Liver (tissue), 9 donors: Measurements from ENCODE around the gene OR52N2. TPM values are rescaled to one million over a fixed set of nuclear protein-coding genes. Genes with fewer than 3 reads are reported as not detected.

ENCODE experiments used
- DNase-seq: peaks from one replicate; pipeline ENCODE4 v3.0.0-alpha.2; 2017; ENCODE audit warnings: low spot score
- H3K27ac ChIP-seq, 2 donors: one replicate each; pipeline ENCODE4 v1.7.0; 2013; ENCODE audit warnings: inconsistent platforms in 2 of 2, low read length in 2 of 2, control low read depth in 1 of 2, low read depth in 1 of 2, mild to moderate bottlenecking in 1 of 2
- H3K27me3 ChIP-seq, 4 donors: one replicate each; pipeline versions ENCODE4 v1.6.1 to v1.7.0; 2013; ENCODE audit warnings: low read length in 3 of 4, inconsistent platforms in 1 of 4, mild to moderate bottlenecking in 1 of 4, moderate library complexity in 1 of 4; ENCODE audit not compliant: control insufficient read depth in 4 of 4, insufficient read depth in 4 of 4
- H3K36me3 ChIP-seq, 4 donors: one replicate each; pipeline versions ENCODE4 v1.6.1 to v1.7.0; 2013; ENCODE audit warnings: low read length in 3 of 4, mild to moderate bottlenecking in 3 of 4, low read depth in 1 of 4, moderate library complexity in 1 of 4; ENCODE audit not compliant: control insufficient read depth in 4 of 4, insufficient read depth in 3 of 4
- H3K4me1 ChIP-seq, 4 donors: one replicate each; pipeline versions ENCODE4 v1.6.1 to v1.7.0; 2013; ENCODE audit warnings: low read length in 3 of 4, mild to moderate bottlenecking in 3 of 4, moderate library complexity in 1 of 4; ENCODE audit not compliant: control insufficient read depth in 4 of 4, insufficient read depth in 4 of 4
- H3K4me3 ChIP-seq, 3 donors: one replicate each; pipeline versions ENCODE4 v1.6.1 to v1.7.0; 2013; ENCODE audit warnings: low read length in 3 of 3, control low read depth in 1 of 3, low read depth in 1 of 3, mild to moderate bottlenecking in 1 of 3
- H3K9ac ChIP-seq, 2 donors: one replicate each; pipeline ENCODE4 v1.7.0; 2013; ENCODE audit warnings: low read length in 2 of 2, mild to moderate bottlenecking in 2 of 2, moderate library complexity in 2 of 2, control low read depth in 1 of 2, low read depth in 1 of 2
- H3K9me3 ChIP-seq, 4 donors: one replicate each; pipeline versions ENCODE4 v1.6.1 to v1.7.0; 2013; ENCODE audit warnings: low read length in 3 of 4; ENCODE audit not compliant: control insufficient read depth in 4 of 4
- ATF3 ChIP-seq: IDR thresholded peaks from 2 replicates; pipeline ENCODE4 v1.6.1; 2016; ENCODE audit warnings: antibody characterized with exemption
- CTCF ChIP-seq: fragments of 150-350 bp; IDR thresholded peaks from 2 replicates; pipeline ENCODE4 v1.5.1; 2017; ENCODE audit warnings: improper control_type of control experiment, low read depth, low read length; ENCODE audit not compliant: missing input control
- EGR1 ChIP-seq, 2 donors: IDR thresholded peaks; 2 replicates each; pipeline ENCODE4 v1.6.1; 2016 to 2018; ENCODE audit warnings: antibody characterized with exemption in 2 of 2, low read depth in 2 of 2
- FOXA1 ChIP-seq: IDR thresholded peaks from 2 replicates; pipeline ENCODE4 v1.6.1; 2016; ENCODE audit warnings: antibody characterized with exemption
- FOXA2 ChIP-seq: IDR thresholded peaks from 2 replicates; pipeline ENCODE4 v1.6.1; 2016; ENCODE audit warnings: antibody characterized with exemption
- GABPA ChIP-seq, 2 donors: IDR thresholded peaks in 1 of 2; conservative IDR thresholded peaks in 1 of 2; 2 replicates each; pipeline ENCODE4 v1.6.1; 2016; ENCODE audit warnings: antibody characterized with exemption in 2 of 2, mild to moderate bottlenecking in 1 of 2, moderate library complexity in 1 of 2
- HNF4A ChIP-seq, 2 donors: conservative IDR thresholded peaks; 2 replicates each; pipeline ENCODE4 v1.6.1; 2016; ENCODE audit warnings: antibody characterized with exemption in 2 of 2, mild to moderate bottlenecking in 2 of 2
- HNF4G ChIP-seq: IDR thresholded peaks from 2 replicates; pipeline ENCODE4 v1.6.1; 2016; ENCODE audit warnings: antibody characterized with exemption
- JUND ChIP-seq, 2 donors: IDR thresholded peaks; 2 replicates each; pipeline ENCODE4 v1.6.1; 2016; ENCODE audit warnings: antibody characterized with exemption in 2 of 2
- MAX ChIP-seq: IDR thresholded peaks from 2 replicates; pipeline ENCODE4 v1.6.1; 2016; ENCODE audit warnings: antibody characterized with exemption
- NR2F2 ChIP-seq: IDR thresholded peaks from 2 replicates; pipeline ENCODE4 v1.6.1; 2016; ENCODE audit warnings: antibody characterized with exemption
- RAD21 ChIP-seq, 2 donors: IDR thresholded peaks; 2 replicates each; pipeline ENCODE4 v1.6.1; 2016; ENCODE audit warnings: antibody characterized with exemption in 2 of 2, mild to moderate bottlenecking in 2 of 2
- RXRA ChIP-seq, 2 donors: IDR thresholded peaks; 2 replicates each; pipeline ENCODE4 v1.6.1; 2017 to 2018; ENCODE audit warnings: antibody characterized with exemption in 2 of 2, mild to moderate bottlenecking in 1 of 2
- SP1 ChIP-seq: IDR thresholded peaks from 2 replicates; pipeline ENCODE4 v1.6.1; 2018; ENCODE audit warnings: antibody characterized with exemption, mild to moderate bottlenecking
- TAF1 ChIP-seq: conservative IDR thresholded peaks from 2 replicates; pipeline ENCODE4 v1.6.1; 2016; ENCODE audit warnings: antibody characterized with exemption, mild to moderate bottlenecking
- YY1 ChIP-seq: IDR thresholded peaks from 2 replicates; pipeline ENCODE4 v1.6.1; 2016; ENCODE audit warnings: antibody characterized with exemption, mild to moderate bottlenecking
- ZBTB33 ChIP-seq: IDR thresholded peaks from 2 replicates; pipeline ENCODE4 v1.6.1; 2016; ENCODE audit warnings: antibody characterized with exemption
- WGBS: extraction: QIAGEN DNeasy Blood & Tissue Kit; methylation state at CpG from one replicate; pipeline ENCODE4 v1.1.7; 2013; 5-methylcytosine and 5-hydroxymethylcytosine counted together
- polyA plus RNA-seq, 2 donors: library from polyadenylated mRNA; stranded (reverse) in 1 of 2; unstranded in 1 of 2; fragments of 200-250 nt in 1 of 2; fragments of >200 nt in 1 of 2; fragmentation: Nextera tagmentation in 1 of 2; extraction: Ambion mirVana in 1 of 2; gene quantifications; one replicate each; pipeline versions ENCODE4 v1.2.1 to v1.2.3, GENCODE V29; 2013 to 2015
- total RNA-seq, 2 donors: library from RNA; depleted of rRNA; stranded (reverse); fragments of >200 nt; gene quantifications; one replicate each; pipeline ENCODE4 v1.2.3, GENCODE V29; 2014
- donor health status: healthy.
- donor health status: healthy.
- donor health status: healthy.
- donor health status: healthy.
- donor health status: healthy.

Gene OR52N2
- total and polyA plus RNA-seq, 4 donors = not detected

- no peak for TF ChIP-seq HNF4G
- no peak for TF ChIP-seq HNF4A (conservative IDR thresholded peaks at IDR 0.05)
- TF ChIP-seq NR2F2 = no peak
- no peak for TF ChIP-seq GABPA (IDR thresholded peaks at IDR 0.05 in 1 of 2, conservative IDR thresholded peaks at IDR 0.05 in 1 of 2)
- no peak for TF ChIP-seq SP1
- TF ChIP-seq FOXA1 = no peak
- TF ChIP-seq TAF1 = no peak
- no peak for TF ChIP-seq RXRA (IDR thresholded peaks at IDR 0.05)
- TF ChIP-seq ATF3 = no peak
- no peak for TF ChIP-seq JUND (IDR thresholded peaks at IDR 0.05)
- no peak for TF ChIP-seq MAX
- TF ChIP-seq RAD21 (IDR thresholded peaks at IDR 0.05) = no peak
- no peak for TF ChIP-seq YY1
Measured at GRCh38 chr11:5833446-5833845, 24.7 kb downstream of the OR52N2 start (continued).

GRCh38 chr11:5837695-5838094 is 29.0 kb downstream of the OR52N2 start:
- Histone ChIP-seq H3K36me3 (no peaks in the 10 kb centered on the region), H3K9me3 (no peaks in the 10 kb centered on the region), H3K4me3 (no peak overlapping the region), H3K9ac (no peak overlapping the region), H3K4me1 (no peaks in the 10 kb centered on the region), H3K27ac (no peak overlapping the region), H3K27me3 (no peaks in the 10 kb centered on the region)
- TF ChIP-seq TAF1 (no peak), MAX (no peak), ZBTB33 (no peak), CTCF (no peak), YY1 (no peak), RAD21 (IDR thresholded peaks at IDR 0.05) (no peak), NR2F2 (no peak), SP1 (no peak), FOXA1 (no peak), ATF3 (no peak), HNF4G (no peak)
- DNase-seq = no peak
- 90% methylated on average over 2 of the region's 2 CpGs for WGBS

GRCh38 chr11:5841797-5842196 is 33.1 kb downstream of the OR52N2 start, which contains the start of gene OR52E6:
Gene OR52E6, minus strand, starts transcription at chr11:5841897. Its CDS starts 0 bp downstream, at chr11:5841897.
- H3K9me3 ChIP-seq = no peaks in the 10 kb centered on the region
- H3K9ac ChIP-seq = no peak within 1 kb of the TSS
- H3K4me1 ChIP-seq = no peaks in the 10 kb centered on the region
- no peak within 1 kb of the TSS for H3K4me3 ChIP-seq
- H3K36me3 ChIP-seq = no peaks in the 10 kb centered on the region
- TF ChIP-seq FOXA1 (no peak), EGR1 (IDR thresholded peaks at IDR 0.05; ENCODE audit: low read depth in 2 of 2) (no peak), YY1 (no peak), GABPA (IDR thresholded peaks at IDR 0.05 in 1 of 2, conservative IDR thresholded peaks at IDR 0.05 in 1 of 2) (no peak), JUND (IDR thresholded peaks at IDR 0.05) (no peak), FOXA2 (no peak), HNF4A (conservative IDR thresholded peaks at IDR 0.05) (no peak), ZBTB33 (no peak), HNF4G (no peak), MAX (no peak), ATF3 (no peak), RXRA (IDR thresholded peaks at IDR 0.05) (no peak), NR2F2 (no peak)
- WGBS = 77% methylated on average over 1 of the region's 1 CpG
- no peak for DNase-seq
- no peak within 1 kb of the TSS for H3K27ac ChIP-seq
- H3K27me3 ChIP-seq = peaks cover 0 to 4% (median 0%) of the 10 kb centered on the region in 4 donors
